Subcutaneous adipose tissue (tissue), 4 donors: ENCODE measurements around the gene USP10. TPM values are rescaled to one million over a fixed set of nuclear protein-coding genes. Genes with fewer than 3 reads are reported as not detected.

Experiments
- CTCF ChIP-seq: fragments of 450-650 bp; IDR thresholded peaks from one replicate; pipeline ENCODE4 v1.5.1; 2016; ENCODE audit warnings: low read depth, mild to moderate bottlenecking, control low read depth, antibody characterized with exemption, moderate library complexity
- total RNA-seq, 4 donors: library from RNA; depleted of rRNA; stranded (reverse); fragments of >200 nt; gene quantifications; one replicate each; pipeline ENCODE4 v1.1.0, GENCODE V29; 2016

The USP10 gene
- total RNA-seq, 4 donors from 2014 or later: 29.7 to 85.1 (median 43.5) TPM

DNA sequence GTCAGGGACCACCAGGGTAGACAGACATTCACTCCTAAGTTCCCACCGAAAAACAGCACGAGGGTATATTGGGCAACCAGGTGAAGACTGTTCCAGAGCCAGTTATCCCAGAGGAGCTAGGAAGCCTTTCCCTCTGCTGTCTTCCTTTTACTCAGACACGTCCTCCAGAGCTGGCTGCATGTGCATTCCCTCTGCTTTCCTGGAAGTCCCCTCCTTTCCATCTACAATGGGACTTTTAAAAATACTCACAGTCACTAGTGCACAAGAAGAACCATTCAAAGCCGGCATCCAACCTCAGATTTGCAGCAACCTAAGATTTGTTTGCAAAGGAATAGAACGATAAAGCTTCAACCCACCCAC, 87.4 kb downstream of the USP10 start:
- TF ChIP-seq CTCF: no peak

DNA sequence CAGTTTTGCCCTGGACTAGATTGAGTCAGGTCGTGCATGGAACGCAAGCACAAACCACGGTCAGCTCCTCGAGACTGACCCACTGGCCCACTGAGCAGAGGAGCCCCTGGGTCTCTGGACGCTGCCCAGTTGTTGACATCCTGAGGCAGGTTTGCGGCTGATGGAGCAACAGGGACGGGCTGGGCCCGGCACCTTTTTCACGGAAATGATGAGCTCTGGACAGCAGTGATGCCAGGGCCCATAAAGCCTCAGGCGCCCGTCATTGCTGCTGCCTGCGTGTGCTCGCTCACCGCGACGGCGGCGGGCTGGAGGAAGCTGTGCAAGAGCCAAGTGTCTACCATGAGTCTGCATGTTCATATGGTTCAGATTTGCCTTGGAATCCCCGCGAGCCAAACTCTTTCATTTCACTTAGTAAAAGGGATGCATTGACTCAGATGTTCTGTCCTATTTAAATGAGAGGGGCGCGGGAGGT, 89.2 kb downstream of the USP10 start:
- TF ChIP-seq CTCF: no peak

- TF ChIP-seq CTCF: no peak
Measured at GRCh38 chr16:84789431-84789830, 89.6 kb downstream of the USP10 start.

GRCh38 chr16:84790301-84790700, 90.5 kb downstream of the USP10 start:
- no peak for TF ChIP-seq CTCF

DNA sequence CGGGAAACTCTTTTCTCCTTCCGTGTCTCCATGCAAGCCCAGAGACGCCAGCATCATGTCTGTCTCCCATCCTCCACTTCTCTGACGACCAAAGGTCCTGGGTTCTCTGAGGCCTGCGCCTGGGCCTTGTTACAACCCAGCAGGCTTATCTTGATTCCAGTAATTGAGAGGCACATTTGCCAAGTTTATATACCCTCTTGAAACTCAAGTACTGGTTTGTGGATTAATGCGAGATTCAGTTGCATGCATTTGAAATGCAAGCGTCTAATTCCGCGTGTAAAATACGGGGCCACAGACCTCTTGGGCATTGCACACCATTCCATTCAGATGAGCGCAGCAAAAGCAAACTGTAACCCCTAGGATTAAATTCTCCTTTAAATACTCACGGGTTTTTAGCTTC, 91.3 kb downstream of the USP10 start:
- no peak for TF ChIP-seq CTCF

GRCh38 chr16:84791501-84791900, 91.7 kb downstream of the USP10 start:
- no peak for TF ChIP-seq CTCF

DNA sequence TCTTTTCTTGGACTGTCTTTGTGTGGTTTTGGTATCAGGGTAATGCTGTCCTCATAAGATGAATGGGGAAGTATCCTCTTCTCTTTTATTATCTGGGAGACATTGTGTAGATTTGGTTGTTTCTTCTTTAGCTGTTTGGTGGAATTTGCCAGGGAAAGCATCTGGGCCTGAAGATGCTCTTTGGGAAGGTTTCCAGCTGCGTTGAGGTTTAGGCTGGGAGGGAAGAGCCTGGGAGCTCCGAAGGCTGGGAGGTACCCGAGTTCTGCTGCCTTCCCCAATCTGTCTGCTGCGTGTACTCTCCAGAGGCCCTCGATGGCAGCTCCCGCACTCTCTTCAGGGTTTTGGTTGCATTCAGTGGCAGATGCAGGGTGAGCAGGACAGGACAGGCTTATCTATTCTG, 94.4 kb downstream of the USP10 start:
- TF ChIP-seq CTCF: no peak
